GM19455 (cell line): ENCODE data around the gene GGACT.

ENCODE experiments used
- ATAC-seq: cut with Tn5 transposase; IDR thresholded peaks from one replicate; pipeline ENCODE4 v1.9.1; 2021; ENCODE audit not compliant: unreplicated experiment

GGACT gene

DNA sequence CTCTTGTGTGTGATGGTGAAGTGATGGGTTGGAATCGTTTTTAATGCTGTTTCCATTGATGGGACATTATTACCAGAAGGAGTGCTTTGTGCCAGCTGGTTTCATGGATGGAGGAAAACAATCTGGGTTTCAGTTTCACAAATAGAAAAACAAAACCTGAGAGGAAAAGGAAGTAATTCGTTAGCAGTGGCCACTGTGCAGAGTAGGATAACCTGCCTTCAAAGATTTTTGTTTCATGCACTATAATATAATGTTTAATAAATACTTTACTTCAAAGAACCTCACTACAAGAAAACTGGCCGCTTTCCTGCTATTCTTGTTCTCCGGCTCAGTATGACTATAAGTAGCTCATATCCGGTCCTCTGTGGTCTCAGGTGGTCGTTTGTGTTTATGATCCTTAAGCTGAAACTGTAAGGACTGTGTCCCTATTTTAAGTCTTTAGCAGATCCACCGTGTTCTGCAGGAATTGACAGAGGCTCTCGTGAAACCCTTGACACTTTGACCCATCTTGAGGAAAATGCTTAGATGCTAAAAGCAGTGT, 104.7 kb downstream of the GGACT start:
- ATAC-seq, result no peak

DNA sequence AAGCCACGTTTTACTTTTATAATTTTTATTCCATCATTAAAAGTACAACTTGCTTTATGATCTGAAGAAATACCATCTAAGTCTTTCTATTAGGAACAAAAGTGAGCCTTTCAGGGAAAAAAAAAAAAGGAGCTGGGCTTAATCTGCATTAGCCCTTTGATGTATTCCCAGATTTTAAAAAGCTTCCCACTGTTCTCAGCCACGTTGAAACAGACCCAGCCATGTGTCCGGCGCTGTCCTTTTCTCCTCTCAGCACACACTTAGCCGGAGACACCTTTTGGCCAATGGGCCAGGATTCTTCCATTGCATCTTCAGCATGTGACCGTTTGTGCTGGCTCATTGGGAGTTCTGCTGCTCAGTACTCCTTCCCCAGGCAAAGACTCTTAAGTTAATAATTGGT, 105.5 kb downstream of the GGACT start:
- no peak for ATAC-seq

DNA sequence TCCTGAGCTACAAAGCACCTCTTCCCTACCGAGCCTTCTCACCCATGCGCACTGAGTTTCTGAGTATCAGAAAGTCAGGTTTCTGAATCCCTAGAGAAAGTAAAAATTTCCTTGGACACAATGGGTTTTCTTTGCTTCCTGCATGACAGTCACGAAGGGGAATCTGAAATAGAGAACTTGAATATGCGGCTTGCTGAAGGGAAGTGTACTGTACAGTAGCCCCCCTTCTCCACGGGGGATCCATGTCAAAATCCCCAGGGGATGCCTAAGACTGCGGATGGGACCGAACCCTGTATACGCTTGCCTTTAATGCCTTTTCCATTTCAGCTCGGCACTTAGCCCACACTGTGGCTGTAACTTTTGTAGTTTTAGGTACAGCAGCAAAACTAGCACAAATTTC, 107.9 kb downstream of the GGACT start:
- no peak for ATAC-seq
